ENCODE data around the gene LANCL2. TPM values are rescaled to one million over a fixed set of nuclear protein-coding genes. Genes with fewer than 3 reads are reported as not detected.

Gene LANCL2
- total and polyA plus RNA-seq, 2 of the 4 experiments (the other 2 are of a cell fraction) = 11.7 to 17.9 TPM

DNA sequence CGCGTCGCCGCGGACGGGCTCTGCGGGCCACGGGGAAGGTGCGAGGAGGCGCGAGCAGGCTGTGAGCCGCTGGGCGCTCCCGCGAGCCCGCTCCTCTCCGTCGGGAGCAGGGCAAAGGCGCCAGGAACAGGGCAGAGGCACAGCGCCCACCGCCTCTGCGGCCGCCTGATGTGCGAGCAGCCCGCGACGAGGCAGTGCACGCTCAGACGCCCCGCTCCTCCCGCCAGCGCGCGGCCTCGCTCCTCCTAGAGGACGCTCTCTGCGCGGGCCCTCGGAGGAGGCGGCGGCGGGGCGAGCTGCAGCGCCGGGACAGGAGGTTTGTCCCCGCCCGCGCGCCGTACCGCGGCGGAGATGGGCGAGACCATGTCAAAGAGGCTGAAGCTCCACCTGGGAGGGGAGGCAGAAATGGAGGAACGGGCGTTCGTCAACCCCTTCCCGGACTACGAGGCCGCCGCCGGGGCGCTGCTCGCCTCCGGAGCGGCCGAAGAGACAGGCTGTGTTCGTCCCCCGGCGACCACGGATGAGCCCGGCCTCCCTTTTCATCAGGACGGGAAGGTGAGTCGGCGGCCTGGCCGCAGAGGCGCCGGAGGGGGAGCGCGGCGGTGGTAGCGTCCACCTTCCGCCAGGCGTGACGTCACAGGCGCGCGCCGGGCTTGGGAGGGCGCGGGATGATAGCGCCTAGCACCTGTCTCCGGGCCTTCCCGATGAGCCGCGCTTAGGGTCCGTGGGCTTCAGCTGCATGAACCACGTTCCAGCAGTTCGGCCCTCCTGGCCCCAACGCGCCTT, 731 bp downstream of the LANCL2 start:
- Histone ChIP-seq H3K36me3 (ENCODE audit: control insufficient read depth, insufficient read depth, low read length) (no peaks in the 10 kb centered on the region), H3K23ac (ENCODE audit: low read depth, low read length) (peak overlapping the region; percentile 76; the same call in 1 of the 2 replicates), H3K9me1 (ENCODE audit: insufficient read depth, low read length) (peaks cover 11% of the 10 kb centered on the region), H2AK5ac (ENCODE audit: low read depth, low read length) (no peak overlapping the region), H3K4me1 (ENCODE audit: control insufficient read depth, insufficient read depth, low read length) (peaks cover 7% of the 10 kb centered on the region), H2BK20ac (ENCODE audit: low read depth, low read length) (peak overlapping the region; percentile 41; the same call in 1 of the 2 replicates), H2AK9ac (replicated peaks; ENCODE audit: low read depth, low read length, poor library complexity) (peak overlapping the region; percentile 68), H3K4me3 (ENCODE audit: insufficient read depth, low read depth, low read length) (peak overlapping the region; percentile 91), H3K27me3 (ENCODE audit: control insufficient read depth, insufficient read depth, low read length) (no peaks in the 10 kb centered on the region), H3K14ac (replicated peaks; ENCODE audit: low read depth, low read length) (peak overlapping the region; percentile 92), H4K91ac (ENCODE audit: insufficient read depth, low read depth, low read length) (peak overlapping the region; percentile 90), H2BK120ac (ENCODE audit: low read depth, low read length) (peak overlapping the region; percentile 95), H3K4me2 (ENCODE audit: low read depth, low read length) (peak overlapping the region; percentile 99), H3K56ac (ENCODE audit: extremely low read depth, insufficient read depth, low read length) (peak overlapping the region; percentile 94), H4K20me1 (ENCODE audit: insufficient read depth, low read length) (no peaks in the 10 kb centered on the region), H3K4ac (ENCODE audit: low read depth, low read length) (peak overlapping the region; percentile 88), H2AFZ (replicated peaks; ENCODE audit: low read length, poor library complexity) (peak overlapping the region; percentile 95), H3K27ac (ENCODE audit: insufficient read depth, low read length) (peak overlapping the region; percentile 96), H3K9me3 (ENCODE audit: control insufficient read depth, insufficient read depth, low read length) (no peaks in the 10 kb centered on the region), H2BK15ac (ENCODE audit: low read depth, low read length) (no peak overlapping the region; the same call in 2 of the 3 replicates), H3K9ac (ENCODE audit: low read depth, low read length) (peak overlapping the region; percentile 89), H4K5ac (ENCODE audit: low read depth, low read length) (peak overlapping the region; percentile 95), H2BK5ac (ENCODE audit: low read depth, low read length, poor library complexity, severe bottlenecking) (peak overlapping the region; percentile 98), H3K79me1 (ENCODE audit: low read depth in 1 of 2, low read length in 2 of 2) (peaks cover 14 to 34% of the 10 kb centered on the region in 2 experiments), H4K8ac (ENCODE audit: low read depth in 2 of 2, low read length in 2 of 2) (peak overlapping the region; percentile 87 to 98), H3K18ac (ENCODE audit: low read depth, low read length) (peak overlapping the region; percentile 66)
- POLR2A ChIA-PET (ENCODE audit: unreplicated experiment) = interaction anchor here (0.6 kb wide), 1 partner anchor 279 kb away, joined by 3 read pairs; no protein-coding TSS in a partner anchor
- CTCF ChIA-PET = interaction anchor here (0.9 to 1.5 kb wide), 3 partner anchors 9 to 50 kb away, joined by 3 read pairs; no protein-coding TSS in a partner anchor
- BruUV-seq (replicated peaks) = no TSS peak
- intact Hi-C loops (cut with micrococcal nuclease) (loop anchor here (1.0 to 5.0 kb wide), 5 partner anchors 46 to 205 kb away; no protein-coding TSS in a partner anchor), in situ Hi-C loops (cut with MboI; ENCODE audit: low sequenced_read_pairs) (no loop called here), dilution Hi-C loops (cut with HindIII; ENCODE audit: low sequenced_read_pairs, unreplicated experiment) (no loop called here)
- DNase-seq (peak; percentile 96), ATAC-seq (ENCODE audit: low read depth) (peak; percentile 93)
- WGBS, 2 experiments (ENCODE audit: extremely low coverage in 2 of 2, insufficient read length in 1 of 2) = 1% methylated on average over 45 of the region's 101 CpGs; no CpG with 5 or more reads in 1 of the 2 experiments
- peak; percentile 88 for TF ChIP-seq POLR2A (IDR thresholded peaks at IDR 0.05; ENCODE audit: low read depth, low read length)
- TF ChIP-seq CHD1 (IDR thresholded peaks at IDR 0.05; ENCODE audit: low read depth, low read length) = peak; percentile 94; the same call in 1 of the 2 replicates
- TF ChIP-seq MAZ (IDR thresholded peaks at IDR 0.05; ENCODE audit: borderline replicate concordance, low read depth, low read length) = peak; percentile 79; the same call in 1 of the 2 replicates
- no peak for TF ChIP-seq MAFK (IDR thresholded peaks at IDR 0.05; ENCODE audit: low read depth, low read length)
- TF ChIP-seq BHLHE40 (IDR thresholded peaks at IDR 0.05; ENCODE audit: low read depth, low read length) = peak; percentile 92
- TF ChIP-seq, protein P1, sequence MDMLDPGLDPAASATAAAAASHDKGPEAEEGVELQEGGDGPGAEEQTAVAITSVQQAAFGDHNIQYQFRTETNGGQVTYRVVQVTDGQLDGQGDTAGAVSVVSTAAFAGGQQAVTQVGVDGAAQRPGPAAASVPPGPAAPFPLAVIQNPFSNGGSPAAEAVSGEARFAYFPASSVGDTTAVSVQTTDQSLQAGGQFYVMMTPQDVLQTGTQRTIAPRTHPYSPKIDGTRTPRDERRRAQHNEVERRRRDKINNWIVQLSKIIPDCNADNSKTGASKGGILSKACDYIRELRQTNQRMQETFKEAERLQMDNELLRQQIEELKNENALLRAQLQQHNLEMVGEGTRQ (IDR thresholded peaks at IDR 0.05; ENCODE audit: low read depth, low read length) = no peak
- TF ChIP-seq, protein P2, sequence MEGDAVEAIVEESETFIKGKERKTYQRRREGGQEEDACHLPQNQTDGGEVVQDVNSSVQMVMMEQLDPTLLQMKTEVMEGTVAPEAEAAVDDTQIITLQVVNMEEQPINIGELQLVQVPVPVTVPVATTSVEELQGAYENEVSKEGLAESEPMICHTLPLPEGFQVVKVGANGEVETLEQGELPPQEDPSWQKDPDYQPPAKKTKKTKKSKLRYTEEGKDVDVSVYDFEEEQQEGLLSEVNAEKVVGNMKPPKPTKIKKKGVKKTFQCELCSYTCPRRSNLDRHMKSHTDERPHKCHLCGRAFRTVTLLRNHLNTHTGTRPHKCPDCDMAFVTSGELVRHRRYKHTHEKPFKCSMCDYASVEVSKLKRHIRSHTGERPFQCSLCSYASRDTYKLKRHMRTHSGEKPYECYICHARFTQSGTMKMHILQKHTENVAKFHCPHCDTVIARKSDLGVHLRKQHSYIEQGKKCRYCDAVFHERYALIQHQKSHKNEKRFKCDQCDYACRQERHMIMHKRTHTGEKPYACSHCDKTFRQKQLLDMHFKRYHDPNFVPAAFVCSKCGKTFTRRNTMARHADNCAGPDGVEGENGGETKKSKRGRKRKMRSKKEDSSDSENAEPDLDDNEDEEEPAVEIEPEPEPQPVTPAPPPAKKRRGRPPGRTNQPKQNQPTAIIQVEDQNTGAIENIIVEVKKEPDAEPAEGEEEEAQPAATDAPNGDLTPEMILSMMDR (conservative IDR thresholded peaks at IDR 0.05; ENCODE audit: low read depth, low read length) = peak; percentile 32
- no peak for TF ChIP-seq CEBPB (IDR thresholded peaks at IDR 0.05; ENCODE audit: low read depth, low read length)
- TF ChIP-seq NFE2L2 (IDR thresholded peaks at IDR 0.05; ENCODE audit: low read depth, low read length) = no peak
- TF ChIP-seq SMC3 (IDR thresholded peaks at IDR 0.05; ENCODE audit: low read depth, low read length) = 0 out of 2 replicates have a peak, but pooled peaks have one; percentile 6
- 0 out of 2 replicates have a peak, but pooled peaks have one; percentile 55 for TF ChIP-seq MXI1 (IDR thresholded peaks at IDR 0.05; ENCODE audit: borderline replicate concordance, low read depth, low read length)
- TF ChIP-seq RCOR1 (IDR thresholded peaks at IDR 0.05; ENCODE audit: insufficient replicate concordance, low read length) = peak; percentile 7
- TF ChIP-seq RFX5 (IDR thresholded peaks at IDR 0.05; ENCODE audit: low read depth, low read length) = no peak
- no peak for TF ChIP-seq FOS (IDR thresholded peaks at IDR 0.05; ENCODE audit: low read depth, low read length)
- TF ChIP-seq RAD21 (IDR thresholded peaks at IDR 0.05; ENCODE audit: low read length) = peak; percentile 7; the same call in 1 of the 2 replicates

Measured in IMR-90 (cell line).